HG03521 (cell line): ENCODE results near the gene MACROD2.

ENCODE experiments used
- ATAC-seq: cut with Tn5 transposase; IDR thresholded peaks from one replicate; pipeline ENCODE4 v1.9.1; 2021; ENCODE audit warnings: mild to moderate bottlenecking, moderate library complexity; ENCODE audit not compliant: unreplicated experiment

The MACROD2 gene

DNA sequence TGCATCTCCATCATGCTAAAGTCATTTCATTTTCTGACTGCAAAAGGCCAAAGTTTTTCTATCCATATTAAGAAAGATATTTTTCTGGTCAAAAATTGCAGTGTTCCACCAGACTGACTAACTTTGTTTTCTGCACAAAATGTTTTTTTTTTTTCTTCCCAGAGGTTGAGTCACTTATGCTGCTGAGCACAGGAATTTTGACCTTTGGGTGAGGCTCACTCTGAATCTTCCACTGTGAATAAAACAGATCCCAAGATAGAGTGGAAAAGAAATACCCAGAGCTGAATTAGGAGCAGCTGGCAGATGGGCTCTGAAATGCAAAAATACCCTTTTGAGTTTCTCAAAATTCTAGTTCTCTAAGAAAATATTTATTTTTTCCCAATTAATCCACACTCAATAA is 1581.1 kb downstream of the MACROD2 start:
- no peak for ATAC-seq

DNA sequence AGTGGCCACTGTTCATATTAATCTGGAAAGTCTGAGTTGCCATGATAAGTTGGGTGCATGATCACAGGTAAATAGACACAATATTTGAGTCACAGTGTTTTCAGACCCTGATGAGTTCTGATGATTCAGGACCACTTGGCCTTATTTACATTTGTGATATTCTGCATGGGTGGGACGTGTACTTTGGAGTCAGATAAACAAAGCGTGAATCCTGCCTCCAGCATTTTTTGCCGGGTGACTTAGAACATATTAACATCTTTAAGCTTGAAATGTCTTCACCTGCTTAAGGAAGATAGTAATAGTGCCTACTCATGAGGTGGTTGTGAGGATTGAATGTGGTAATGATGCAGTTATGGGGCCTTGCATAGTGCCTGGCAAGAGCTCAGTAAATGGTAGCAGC is 1582.8 kb downstream of the MACROD2 start:
- ATAC-seq = no peak

GRCh38 chr20:15579688-15580087 is 1584.4 kb downstream of the MACROD2 start:
- no peak for ATAC-seq

DNA sequence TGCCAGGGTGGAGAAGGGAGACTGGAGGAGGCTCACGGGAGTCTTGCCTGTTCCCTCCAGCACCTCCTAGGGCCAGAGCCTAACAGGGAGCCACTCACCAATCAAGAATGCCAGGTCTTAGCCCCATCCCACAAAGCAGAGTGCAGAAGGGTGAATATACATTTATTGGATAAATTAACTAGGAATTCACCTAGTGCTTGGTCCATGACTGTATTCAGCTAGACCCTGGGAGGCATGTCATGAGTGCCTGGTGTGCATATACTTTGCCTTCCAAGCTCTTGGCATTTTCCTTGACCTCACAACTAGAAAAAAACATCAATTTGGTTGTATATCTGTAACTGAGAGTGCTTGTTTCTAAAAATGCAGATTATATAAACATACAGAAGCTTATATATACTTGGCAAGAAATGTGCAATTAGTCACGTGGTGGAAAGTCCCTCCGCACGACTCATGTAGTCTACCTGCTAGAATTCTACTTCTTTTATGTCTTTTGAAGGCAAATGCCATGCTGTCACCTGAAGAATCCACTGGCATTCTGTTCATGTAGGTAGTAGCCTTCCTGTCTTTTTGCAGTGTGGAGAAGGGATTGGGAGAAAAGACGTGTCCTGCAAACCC is 1586.9 kb downstream of the MACROD2 start:
- no peak for ATAC-seq

DNA sequence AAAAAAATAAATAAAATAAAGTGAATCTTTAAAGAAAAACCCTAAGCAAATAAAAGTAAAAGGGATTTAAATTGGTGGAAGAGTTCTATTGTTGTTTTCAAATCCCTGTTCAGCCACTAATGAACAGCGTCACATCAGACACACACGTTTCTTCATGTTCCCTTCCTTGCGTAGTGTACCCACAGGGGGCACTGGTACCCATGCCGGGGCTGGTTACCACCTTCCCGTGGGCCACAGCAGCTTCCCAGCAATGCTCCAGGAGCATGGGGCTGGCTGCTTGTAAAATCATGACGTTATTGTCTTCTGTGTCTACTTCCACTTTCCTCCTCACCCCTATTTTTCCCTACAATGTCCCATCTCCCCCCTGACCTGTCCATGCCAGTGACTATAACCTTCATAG is 1589.2 kb downstream of the MACROD2 start:
- ATAC-seq = no peak

DNA sequence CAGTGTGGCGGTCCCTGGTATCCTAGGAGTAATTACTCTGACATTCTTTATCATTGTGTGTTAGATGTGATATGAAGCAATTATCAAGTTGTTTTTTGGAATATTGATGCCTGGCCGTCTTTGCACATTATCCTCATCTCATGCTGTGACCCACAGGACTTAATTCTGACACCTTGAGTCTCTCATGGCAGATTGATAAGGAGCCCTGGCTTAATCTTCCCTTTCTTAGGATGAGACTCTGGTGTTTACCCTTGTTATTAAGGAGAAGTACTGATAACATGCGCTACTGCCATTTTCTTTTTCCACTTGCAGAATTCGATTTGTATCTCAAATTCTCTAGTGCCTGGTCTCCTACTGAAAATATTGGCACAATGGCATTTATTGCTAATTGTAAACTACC is 1597.8 kb downstream of the MACROD2 start:
- no peak for ATAC-seq

- no peak for ATAC-seq
These were observed 1598.9 kb downstream of the MACROD2 start for GRCh38 chr20:15594158-15594695.

- ATAC-seq = no peak
These were observed 1601.0 kb downstream of the MACROD2 start for GRCh38 chr20:15596220-15596890.

GRCh38 chr20:15597306-15597705 is 1602.0 kb downstream of the MACROD2 start:
- ATAC-seq = no peak

GRCh38 chr20:15599961-15600360 is 1604.6 kb downstream of the MACROD2 start:
- no peak for ATAC-seq

GRCh38 chr20:15600565-15600964 is 1605.2 kb downstream of the MACROD2 start:
- ATAC-seq = no peak

- ATAC-seq = no peak
These were observed 1608.2 kb downstream of the MACROD2 start for GRCh38 chr20:15603506-15603905.

DNA sequence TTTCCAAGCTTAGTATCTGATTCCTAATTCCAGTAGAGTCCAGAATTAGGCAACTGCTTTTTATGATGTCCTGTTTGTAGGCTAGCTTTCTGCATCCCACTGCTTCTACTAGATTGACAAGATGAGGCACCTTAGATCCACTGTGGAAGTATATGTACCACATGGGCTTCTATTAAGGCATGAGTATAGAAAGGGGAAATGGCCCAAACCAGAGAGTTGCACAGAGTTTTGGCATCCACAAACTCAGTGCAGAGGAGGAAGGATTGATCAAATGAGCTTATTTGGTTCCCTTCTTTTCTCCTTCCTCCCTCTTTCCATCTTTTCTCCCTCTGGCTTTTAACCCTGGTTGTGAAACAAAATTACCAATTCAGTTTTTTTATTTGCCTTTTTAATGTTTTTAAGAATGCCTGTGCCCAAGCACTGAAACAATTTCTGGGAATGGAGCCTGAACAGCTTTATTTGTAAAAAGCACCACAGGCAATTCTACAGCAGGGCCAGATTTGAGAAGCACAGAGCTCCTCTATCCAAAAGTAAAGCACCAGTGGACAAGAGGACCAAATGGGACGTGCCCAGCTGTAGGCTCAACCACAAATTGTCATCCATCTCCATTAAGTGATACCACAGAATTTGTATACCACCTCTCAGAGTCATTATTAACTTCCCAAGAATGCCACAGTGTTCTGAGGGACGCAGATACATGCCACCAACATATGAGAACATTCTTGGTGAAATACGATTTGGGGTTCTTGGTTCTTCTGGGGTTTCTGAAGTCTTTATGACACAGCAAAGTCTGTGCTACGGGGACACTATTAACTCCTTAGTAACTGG is 1608.9 kb downstream of the MACROD2 start:
- ATAC-seq = no peak

DNA sequence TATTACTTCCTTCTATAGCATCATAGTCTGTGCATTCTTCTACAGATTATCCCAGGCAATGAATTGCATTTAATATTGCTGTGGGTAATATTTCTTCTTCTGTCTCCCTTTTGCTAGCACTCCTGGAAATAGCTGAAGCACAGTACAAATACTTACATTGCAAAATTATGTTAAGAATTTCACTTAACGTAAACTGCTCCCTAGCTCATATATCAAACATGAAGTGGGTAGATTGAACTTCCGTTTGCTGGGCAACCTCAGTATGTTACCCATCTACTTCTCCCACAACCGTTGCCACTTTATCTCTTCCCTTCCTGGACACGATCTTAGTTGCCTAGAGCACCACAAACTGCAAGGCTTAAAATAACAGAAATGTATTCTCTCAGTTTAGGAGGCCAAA is 1614.6 kb downstream of the MACROD2 start:
- ATAC-seq = no peak

- ATAC-seq = no peak
These were observed 1615.5 kb downstream of the MACROD2 start for GRCh38 chr20:15610787-15611186.

DNA sequence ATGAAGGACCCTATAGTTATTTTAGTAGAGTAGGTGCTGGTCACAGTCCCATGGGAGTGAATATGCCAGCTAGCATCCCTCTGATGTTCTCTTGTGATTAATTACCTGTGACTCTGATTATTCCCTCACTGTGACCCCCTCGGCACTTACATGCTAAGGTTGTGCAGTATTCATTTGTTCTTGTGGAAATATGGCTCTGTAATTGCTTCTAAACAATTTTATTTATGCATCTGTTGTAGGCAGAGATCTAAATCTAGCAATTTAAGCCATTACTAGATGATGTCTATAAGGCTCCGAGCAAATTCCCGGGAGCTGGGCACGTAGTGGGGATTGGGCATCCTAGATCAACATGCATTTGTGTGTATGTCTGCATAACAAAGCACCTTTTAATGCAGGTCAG is 1616.2 kb downstream of the MACROD2 start:
- no peak for ATAC-seq

GRCh38 chr20:15612198-15612597 is 1616.9 kb downstream of the MACROD2 start:
- no peak for ATAC-seq

- no peak for ATAC-seq
These were observed 1617.5 kb downstream of the MACROD2 start for GRCh38 chr20:15612769-15613168.

DNA sequence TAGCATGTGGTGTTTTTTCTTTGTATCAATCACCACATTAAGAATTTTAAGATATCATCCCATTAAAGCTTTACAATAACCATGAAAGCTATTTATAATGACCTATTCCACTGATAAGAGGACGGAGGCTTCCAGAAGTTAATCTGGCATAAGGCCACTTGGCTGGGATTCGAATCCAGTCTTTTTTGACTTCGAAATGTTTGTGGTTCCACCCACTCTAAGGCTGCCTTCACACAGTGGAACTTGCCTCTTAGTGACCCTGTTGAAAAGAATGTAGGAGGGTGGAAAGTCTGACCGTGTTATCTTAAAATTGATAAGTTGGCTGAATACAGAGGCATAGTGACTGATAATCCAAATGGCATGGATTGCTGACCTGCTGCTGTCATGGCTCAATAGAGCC is 1618.2 kb downstream of the MACROD2 start:
- ATAC-seq = no peak

DNA sequence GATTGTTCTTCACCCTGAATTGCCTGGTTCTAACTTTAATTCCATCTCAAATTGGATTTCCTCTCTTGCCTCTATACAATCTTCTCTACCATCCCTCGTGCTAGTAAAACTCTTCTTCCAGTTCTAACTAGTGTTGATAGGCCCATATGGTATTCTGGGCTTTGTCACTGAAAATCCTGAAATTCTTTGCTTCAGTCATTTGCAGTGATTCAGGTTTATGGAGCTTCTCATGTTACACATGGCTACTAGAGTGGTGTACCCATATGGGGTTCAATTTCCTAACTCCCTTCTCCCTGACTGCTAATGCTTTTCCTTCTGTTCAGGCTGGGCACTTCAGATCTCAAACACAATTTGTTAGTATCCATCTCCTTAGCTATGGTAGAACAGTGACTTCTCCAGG is 1621.3 kb downstream of the MACROD2 start:
- no peak for ATAC-seq

GRCh38 chr20:15618110-15618509 is 1622.8 kb downstream of the MACROD2 start:
- ATAC-seq = no peak

- ATAC-seq = no peak
These were observed 1623.6 kb downstream of the MACROD2 start for GRCh38 chr20:15618912-15619311.
